CD14-positive monocyte (primary cell): ENCODE measurements around the gene VASN. TPM values are rescaled to one million over a fixed set of nuclear protein-coding genes. Genes with fewer than 3 reads are reported as not detected.

ENCODE experiments used
- DNase-seq, 3 donors: peaks; one replicate each; pipeline ENCODE4 v3.0.0-alpha.2; 2011 to 2022
- H2AFZ ChIP-seq: 2 replicates; pipeline ENCODE4 v1.6.0; 2012; ENCODE audit warnings: mild to moderate bottlenecking, low read depth, low read length, inconsistent platforms; ENCODE audit not compliant: insufficient read depth, poor library complexity, severe bottlenecking
- H3K27ac ChIP-seq, 2 donors: 1 replicate in 1 of 2; 2 replicates in 1 of 2; pipeline ENCODE4 v1.5.1; 2012 to 2013; ENCODE audit warnings: low read length in 2 of 2, control low read depth in 1 of 2, inconsistent platforms in 1 of 2, low read depth in 1 of 2, mild to moderate bottlenecking in 1 of 2
- H3K27me3 ChIP-seq, 2 donors: one replicate each; pipeline versions ENCODE4 v1.6.0 to v1.6.1; 2011 to 2013; ENCODE audit warnings: low read length in 2 of 2; ENCODE audit not compliant: control insufficient read depth in 2 of 2, insufficient read depth in 2 of 2
- H3K36me3 ChIP-seq, 2 donors: replicated peaks in 1 of 2; 1 replicate in 1 of 2; 2 replicates in 1 of 2; pipeline versions ENCODE4 v1.5.1 to v1.6.1; 2012 to 2013; ENCODE audit warnings: low read length in 2 of 2, control low read depth in 1 of 2, inconsistent platforms in 1 of 2, mild to moderate bottlenecking in 1 of 2; ENCODE audit not compliant: insufficient read depth in 2 of 2, control insufficient read depth in 1 of 2
- H3K4me1 ChIP-seq, 2 donors: 1 replicate in 1 of 2; 2 replicates in 1 of 2; pipeline versions ENCODE4 v1.5.1 to v1.6.1; 2012 to 2013; ENCODE audit warnings: low read length in 2 of 2, control low read depth in 1 of 2, inconsistent platforms in 1 of 2, mild to moderate bottlenecking in 1 of 2, moderate library complexity in 1 of 2; ENCODE audit not compliant: insufficient read depth in 2 of 2, control insufficient read depth in 1 of 2
- H3K4me2 ChIP-seq: replicated peaks from 2 replicates; pipeline ENCODE3; 2012; ENCODE audit warnings: low read length, moderate library complexity, mild to moderate bottlenecking; ENCODE audit not compliant: poor library complexity, severe bottlenecking; ENCODE audit errors: extremely low read depth
- H3K4me3 ChIP-seq, 3 experiments: fragments of 200-600 bp in 1 of 3; sonication (generic) in 1 of 3; replicated peaks in 1 of 3; 1 replicate in 2 of 3; 2 replicates in 1 of 3; pipeline ENCODE4 v1.5.1; 2011 to 2013; ENCODE audit warnings: low read length in 3 of 3, mild to moderate bottlenecking in 3 of 3, control low read depth in 2 of 3, low read depth in 2 of 3, inconsistent platforms in 1 of 3, moderate library complexity in 1 of 3
- H3K79me2 ChIP-seq: 2 replicates; pipeline ENCODE4 v1.6.0; 2012; ENCODE audit warnings: mild to moderate bottlenecking, control low read depth, inconsistent platforms, low read length, moderate library complexity; ENCODE audit not compliant: insufficient read depth
- H3K9ac ChIP-seq: 2 replicates; pipeline ENCODE4 v1.6.0; 2017; ENCODE audit warnings: low read length, mild to moderate bottlenecking; ENCODE audit not compliant: insufficient read depth, poor library complexity, severe bottlenecking
- H3K9me3 ChIP-seq, 2 donors: replicated peaks in 1 of 2; 1 replicate in 1 of 2; 2 replicates in 1 of 2; pipeline versions ENCODE4 v1.5.1 to v1.6.1; 2012 to 2013; ENCODE audit warnings: low read length in 2 of 2, control low read depth in 1 of 2; ENCODE audit not compliant: control insufficient read depth in 1 of 2, insufficient read depth in 1 of 2
- H4K20me1 ChIP-seq: 2 replicates; pipeline ENCODE4 v1.6.0; 2012; ENCODE audit warnings: mild to moderate bottlenecking, low read length, control low read depth, moderate library complexity; ENCODE audit not compliant: insufficient read depth
- H3K27ac Mint-ChIP-seq, 7 donors: one replicate each; pipeline ENCODE4 v1.8.0; 2020; ENCODE audit warnings: mild to moderate bottlenecking in 7 of 7, mixed read lengths in 7 of 7, moderate library complexity in 6 of 7, inconsistent platforms in 2 of 7
- H3K27me3 Mint-ChIP-seq, 3 donors: one replicate each; pipeline ENCODE4 v1.8.0; 2021 to 2022; ENCODE audit warnings: low read depth in 3 of 3, mild to moderate bottlenecking in 3 of 3, mixed read lengths in 3 of 3, moderate library complexity in 3 of 3, inconsistent platforms in 1 of 3
- H3K36me3 Mint-ChIP-seq, 2 donors: one replicate each; pipeline ENCODE4 v1.8.0; 2020; ENCODE audit warnings: mixed read lengths in 2 of 2, inconsistent platforms in 1 of 2, mild to moderate bottlenecking in 1 of 2
- H3K4me1 Mint-ChIP-seq: one replicate; pipeline ENCODE4 v1.8.0; 2020; ENCODE audit warnings: mild to moderate bottlenecking, mixed read lengths
- H3K4me3 Mint-ChIP-seq, 2 donors: one replicate each; pipeline ENCODE4 v1.8.0; 2020; ENCODE audit warnings: mild to moderate bottlenecking in 2 of 2, mixed read lengths in 2 of 2, moderate library complexity in 1 of 2
- H3K9me3 Mint-ChIP-seq, 7 donors: one replicate each; pipeline ENCODE4 v1.8.0; 2020 to 2022; ENCODE audit warnings: mixed read lengths in 7 of 7, mild to moderate bottlenecking in 6 of 7, moderate library complexity in 6 of 7, inconsistent platforms in 2 of 7
- CTCF ChIP-seq: fragments of 200-600 bp; IDR thresholded peaks from one replicate; pipeline ENCODE4 v1.8.0; 2022; ENCODE audit warnings: antibody characterized with exemption, mild to moderate bottlenecking
- WGBS: methylation state at CpG from one replicate; pipeline ENCODE4 v1.1.5; 2013; ENCODE audit warnings: missing lambda C conversion rate; ENCODE audit not compliant: insufficient coverage; 5-methylcytosine and 5-hydroxymethylcytosine counted together
- intact Hi-C, 2 donors: fragments of 100-400 bp; cut with micrococcal nuclease; formaldehyde crosslinking; loops; one replicate each; pipeline versions ENCODE4 v1.15.0 to v1.15.1; 2023
- polyA plus RNA-seq, 3 donors: library from polyadenylated mRNA; depleted of rRNA in 1 of 3; unstranded in 2 of 3; stranded (reverse) in 1 of 3; fragments of 300-500 nt in 2 of 3; fragments of >200 nt in 1 of 3; fragmentation: Illumina TruSeq in 2 of 3; gene quantifications; 1 replicate in 2 of 3; 2 replicates in 1 of 3; pipeline ENCODE4 v1.2.3, GENCODE V29; 2012 to 2021

Gene VASN
- polyA plus RNA-seq, 3 donors: 0.03 TPM; not detected in 2

GRCh38 chr16:4323071-4323844 lies 48.4 kb upstream of the VASN start:
- Histone ChIP-seq H3K27me3 (peaks cover 0 to 14% of the 10 kb centered on the region in 2 donors), H3K4me1 (peaks cover 17 to 18% of the 10 kb centered on the region in 2 donors), H4K20me1 (no peaks in the 10 kb centered on the region), H3K79me2 (no peaks in the 10 kb centered on the region), H3K36me3 (no peaks in the 10 kb centered on the region), H3K4me2 (no peak overlapping the region), H3K9me3 (no peaks in the 10 kb centered on the region), H3K4me3 (no peak overlapping the region), H3K9ac (no peak overlapping the region), H3K27ac (no peak overlapping the region), H2AFZ (no peak overlapping the region)
- Mint-ChIP-seq H3K4me1 (peaks cover 9% of the 10 kb centered on the region), H3K27me3 (peaks cover 6 to 40% (median 18%) of the 10 kb centered on the region in 3 donors), H3K36me3 (no peaks in the 10 kb centered on the region), H3K27ac (no peak overlapping the region), H3K4me3 (no peak overlapping the region), H3K9me3 (no peaks in the 10 kb centered on the region)
- intact Hi-C loops: no loop called here
- no peak for TF ChIP-seq CTCF
- no peak for DNase-seq
- WGBS: 83% methylated on average over 15 of the region's 21 CpGs

- WGBS: 93% methylated on average over 6 of the region's 12 CpGs
- Histone ChIP-seq H3K36me3 (no peaks in the 10 kb centered on the region), H3K27ac (no peak overlapping the region), H4K20me1 (no peaks in the 10 kb centered on the region), H3K4me2 (no peak overlapping the region), H3K4me1 (peaks cover 20 to 25% of the 10 kb centered on the region in 2 donors), H3K79me2 (no peaks in the 10 kb centered on the region), H3K27me3 (peaks cover 0 to 18% of the 10 kb centered on the region in 2 donors), H3K9ac (no peak overlapping the region), H2AFZ (no peak overlapping the region), H3K4me3 (no peak overlapping the region), H3K9me3 (no peaks in the 10 kb centered on the region)
- H3K27ac Mint-ChIP-seq: no peak overlapping the region
- no peak for TF ChIP-seq CTCF
- peaks cover 8 to 43% (median 22%) of the 10 kb centered on the region in 3 donors for H3K27me3 Mint-ChIP-seq
- H3K4me3 Mint-ChIP-seq: no peak overlapping the region
- H3K9me3 Mint-ChIP-seq: no peaks in the 10 kb centered on the region
- H3K4me1 Mint-ChIP-seq: peaks cover 13% of the 10 kb centered on the region
- intact Hi-C loops: no loop called here
- DNase-seq: no peak
- H3K36me3 Mint-ChIP-seq: no peaks in the 10 kb centered on the region
Measured at GRCh38 chr16:4323845-4324488, 47.7 kb upstream of the VASN start.
